Inflammatory macrophage treated with lipopolysaccharide for 1 hour (primary cell): ENCODE measurements around the gene HOXA6.

Experiments
- DNase-seq, 2 donors: peaks; one replicate each; pipeline ENCODE4 v3.0.0-alpha.2; 2020 to 2022

Gene HOXA6

GRCh38 chr7:27161214-27161720 lies 13.7 kb upstream of the HOXA6 start:
- DNase-seq: peak; percentile 39 to 57

GRCh38 chr7:27160546-27161213 lies 13.1 kb upstream of the HOXA6 start:
- peak; percentile 61 to 89 for DNase-seq

- peak in 1 of 2 donors; percentile 11 for DNase-seq
Measured at GRCh38 chr7:27160145-27160545, 12.6 kb upstream of the HOXA6 start.

- no peak for DNase-seq
Measured at GRCh38 chr7:27159266-27160144, 11.9 kb upstream of the HOXA6 start.

- DNase-seq: peak in 1 of 2 donors; percentile 37
Measured at GRCh38 chr7:27158436-27159265, 11.1 kb upstream of the HOXA6 start.

- DNase-seq: peak in 1 of 2 donors; percentile 5
Measured at GRCh38 chr7:27157702-27158431, 10.3 kb upstream of the HOXA6 start.

- DNase-seq: no peak
Measured at GRCh38 chr7:27156916-27157701, 9.5 kb upstream of the HOXA6 start.

GRCh38 chr7:27156508-27156898 lies 8.9 kb upstream of the HOXA6 start, which contains the start of gene HOXA7:
TSS of gene HOXA7 (minus strand) at chr7:27156675. CDS start at chr7:27156545, 130 bp downstream.
- no peak for DNase-seq

- DNase-seq: peak in 1 of 2 donors; percentile 12
Measured at GRCh38 chr7:27155816-27156507, 8.4 kb upstream of the HOXA6 start.

- no peak for DNase-seq
Measured at GRCh38 chr7:27154901-27155815, 7.6 kb upstream of the HOXA6 start.

- DNase-seq: no peak
Measured at GRCh38 chr7:27154369-27154768, 6.8 kb upstream of the HOXA6 start.

GRCh38 chr7:27153526-27153925 lies 6.0 kb upstream of the HOXA6 start:
- DNase-seq: no peak

- no peak for DNase-seq
Measured at GRCh38 chr7:27152816-27153442, 5.4 kb upstream of the HOXA6 start.

GRCh38 chr7:27151931-27152815 lies 4.6 kb upstream of the HOXA6 start, which contains the start of gene HOXA3:
TSS of gene HOXA3 (minus strand) at chr7:27152583. CDS start at chr7:27110640, 41,943 bp downstream.
- DNase-seq: peak in 1 of 2 donors; percentile 32

- no peak for DNase-seq
Measured at GRCh38 chr7:27151341-27151930, 3.9 kb upstream of the HOXA6 start.

GRCh38 chr7:27150568-27151340 lies 3.2 kb upstream of the HOXA6 start:
- peak; percentile 46 to 73 for DNase-seq
